ENCODE measurements around the gene THOC6.

THOC6 gene

DNA sequence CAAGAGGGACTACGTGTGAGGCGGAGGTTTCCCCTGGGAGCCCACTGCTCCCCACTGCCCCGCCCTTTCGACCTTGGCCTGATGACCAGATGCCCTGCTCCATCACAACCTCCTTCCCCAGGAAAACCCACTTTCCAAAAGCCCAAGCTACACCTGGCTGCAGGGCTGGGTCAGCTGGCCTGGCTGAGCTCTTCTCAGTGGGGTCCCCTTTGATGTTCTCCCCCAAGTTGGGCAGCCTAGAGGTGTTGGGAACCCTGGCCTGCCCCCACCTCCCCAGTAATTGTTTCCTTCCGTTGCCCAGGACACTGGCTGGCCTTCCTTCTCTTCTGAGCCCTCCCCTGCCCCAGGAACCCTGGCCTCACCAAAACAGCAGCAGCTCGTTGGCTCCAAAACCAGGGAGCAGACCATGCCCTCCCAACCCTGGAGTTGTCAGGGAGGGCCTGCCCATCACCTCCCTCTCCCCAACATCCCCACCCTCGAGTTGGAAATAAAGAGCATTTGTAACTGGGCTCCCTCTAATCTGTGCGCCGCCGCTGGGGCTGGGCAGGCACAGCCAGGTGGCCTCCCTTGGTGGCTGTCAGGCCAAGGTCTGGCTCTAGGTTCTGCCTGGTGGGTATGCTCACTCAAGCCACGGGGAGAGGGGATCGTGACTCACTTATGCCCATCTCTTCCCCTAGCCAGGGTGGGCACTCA, 9.7 kb upstream of the THOC6 start:
- DNase-seq = no peak
- Mint-ChIP-seq H3K36me3 (ENCODE audit: low read depth) (no peaks in the 10 kb centered on the region), H3K4me3 (no peak overlapping the region), H3K4me1 (peaks cover 40% of the 10 kb centered on the region), H3K27me3 (ENCODE audit: low read depth, poor library complexity) (peaks cover 43% of the 10 kb centered on the region), H3K9me3 (no peaks in the 10 kb centered on the region), H3K27ac (no peak overlapping the region)
- TF ChIP-seq, protein P1, sequence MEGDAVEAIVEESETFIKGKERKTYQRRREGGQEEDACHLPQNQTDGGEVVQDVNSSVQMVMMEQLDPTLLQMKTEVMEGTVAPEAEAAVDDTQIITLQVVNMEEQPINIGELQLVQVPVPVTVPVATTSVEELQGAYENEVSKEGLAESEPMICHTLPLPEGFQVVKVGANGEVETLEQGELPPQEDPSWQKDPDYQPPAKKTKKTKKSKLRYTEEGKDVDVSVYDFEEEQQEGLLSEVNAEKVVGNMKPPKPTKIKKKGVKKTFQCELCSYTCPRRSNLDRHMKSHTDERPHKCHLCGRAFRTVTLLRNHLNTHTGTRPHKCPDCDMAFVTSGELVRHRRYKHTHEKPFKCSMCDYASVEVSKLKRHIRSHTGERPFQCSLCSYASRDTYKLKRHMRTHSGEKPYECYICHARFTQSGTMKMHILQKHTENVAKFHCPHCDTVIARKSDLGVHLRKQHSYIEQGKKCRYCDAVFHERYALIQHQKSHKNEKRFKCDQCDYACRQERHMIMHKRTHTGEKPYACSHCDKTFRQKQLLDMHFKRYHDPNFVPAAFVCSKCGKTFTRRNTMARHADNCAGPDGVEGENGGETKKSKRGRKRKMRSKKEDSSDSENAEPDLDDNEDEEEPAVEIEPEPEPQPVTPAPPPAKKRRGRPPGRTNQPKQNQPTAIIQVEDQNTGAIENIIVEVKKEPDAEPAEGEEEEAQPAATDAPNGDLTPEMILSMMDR (IDR thresholded peaks at IDR 0.05) = no peak

DNA sequence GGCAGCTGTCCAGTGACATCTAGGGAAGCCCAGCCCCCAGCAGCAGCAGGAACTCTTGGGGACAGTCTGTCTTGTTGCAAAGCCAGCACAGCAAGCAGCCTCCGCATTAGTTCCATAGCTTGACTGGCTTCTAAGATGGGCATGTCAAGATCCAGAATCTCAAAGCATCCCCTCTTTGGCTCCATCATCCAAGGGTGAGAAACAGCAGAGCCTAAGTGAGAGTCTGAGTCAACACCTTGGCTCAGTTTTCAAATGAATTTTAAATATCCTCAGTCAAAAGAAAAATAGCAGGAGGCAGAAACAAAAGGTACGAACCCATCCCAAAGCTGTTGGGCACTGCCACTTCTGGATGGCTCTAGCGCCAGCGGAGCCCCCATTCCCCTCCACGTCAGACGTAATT, 8.9 kb upstream of the THOC6 start:
- TF ChIP-seq, protein P1 (IDR thresholded peaks at IDR 0.05) = no peak
- DNase-seq = no peak
- H3K27ac Mint-ChIP-seq = no peak overlapping the region
- H3K36me3 Mint-ChIP-seq (ENCODE audit: low read depth) = no peaks in the 10 kb centered on the region
- peaks cover 36% of the 10 kb centered on the region for H3K4me1 Mint-ChIP-seq
- peaks cover 43% of the 10 kb centered on the region for H3K27me3 Mint-ChIP-seq (ENCODE audit: low read depth, poor library complexity)
- no peak overlapping the region for H3K4me3 Mint-ChIP-seq
- no peaks in the 10 kb centered on the region for H3K9me3 Mint-ChIP-seq

DNA sequence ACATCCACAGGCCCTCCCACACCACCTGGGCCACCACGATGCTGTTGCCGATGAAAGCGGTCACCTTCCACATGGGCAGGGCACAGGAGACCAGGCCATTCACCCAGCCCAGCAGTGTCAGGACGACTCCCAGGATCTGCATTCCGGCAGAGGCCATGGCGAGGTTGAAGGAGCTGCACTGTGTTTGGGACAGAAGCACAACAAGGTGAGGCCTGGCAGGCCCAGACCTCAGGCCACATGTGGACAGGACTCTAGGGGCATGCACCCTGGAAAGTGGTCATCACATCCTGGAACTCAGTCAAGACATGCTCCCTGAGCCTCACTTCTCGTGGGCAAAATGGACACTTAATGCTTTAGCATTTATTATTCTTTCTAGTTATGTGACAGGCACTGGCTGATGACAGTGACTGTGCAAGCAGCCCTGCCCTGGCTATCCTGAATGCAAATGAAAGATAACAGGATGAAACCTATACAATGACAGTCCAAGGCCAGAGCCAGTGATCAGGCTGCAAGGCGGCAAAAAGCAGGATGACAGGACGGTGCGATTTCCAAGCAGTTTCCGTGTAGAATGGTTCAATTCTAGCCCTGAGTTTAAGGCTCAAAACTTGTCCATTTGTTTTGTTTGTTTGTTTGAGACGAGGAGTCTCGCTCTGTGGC, 7.8 kb upstream of the THOC6 start:
- Mint-ChIP-seq H3K27ac (no peak overlapping the region), H3K4me1 (peaks cover 38% of the 10 kb centered on the region), H3K27me3 (ENCODE audit: low read depth, poor library complexity) (peaks cover 43% of the 10 kb centered on the region), H3K36me3 (ENCODE audit: low read depth) (no peaks in the 10 kb centered on the region), H3K9me3 (no peaks in the 10 kb centered on the region), H3K4me3 (peak overlapping the region; percentile 55)
- DNase-seq = no peak
- TF ChIP-seq, protein P1 (IDR thresholded peaks at IDR 0.05) = no peak

DNA sequence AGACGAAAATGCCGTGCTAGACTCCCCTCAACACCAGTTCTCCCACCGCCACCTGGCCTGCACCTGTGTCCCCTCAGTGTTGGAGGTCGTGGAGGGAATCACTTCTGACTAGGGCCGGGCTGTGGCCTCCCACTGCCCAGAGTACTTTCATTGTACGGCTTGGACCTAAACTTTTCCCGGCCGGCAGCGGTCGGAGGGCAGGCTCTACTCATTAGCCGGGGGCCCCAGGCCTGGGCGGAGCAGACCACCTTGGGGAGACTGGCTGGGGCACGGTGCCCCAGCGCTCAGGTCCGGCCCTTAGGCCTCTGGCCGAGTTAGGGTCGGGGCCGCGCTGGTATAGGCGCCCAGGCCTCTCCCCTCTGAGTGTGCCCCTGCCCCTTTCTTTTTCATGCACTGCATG, 6.5 kb upstream of the THOC6 start:
- H3K36me3 Mint-ChIP-seq (ENCODE audit: low read depth) = no peaks in the 10 kb centered on the region
- H3K27me3 Mint-ChIP-seq (ENCODE audit: low read depth, poor library complexity) = peaks cover 33% of the 10 kb centered on the region
- no peak for DNase-seq
- no peaks in the 10 kb centered on the region for H3K9me3 Mint-ChIP-seq
- TF ChIP-seq, protein P1 (IDR thresholded peaks at IDR 0.05) = no peak
- peaks cover 47% of the 10 kb centered on the region for H3K4me1 Mint-ChIP-seq
- H3K27ac Mint-ChIP-seq = no peak overlapping the region
- H3K4me3 Mint-ChIP-seq = peak overlapping the region; percentile 71

DNA sequence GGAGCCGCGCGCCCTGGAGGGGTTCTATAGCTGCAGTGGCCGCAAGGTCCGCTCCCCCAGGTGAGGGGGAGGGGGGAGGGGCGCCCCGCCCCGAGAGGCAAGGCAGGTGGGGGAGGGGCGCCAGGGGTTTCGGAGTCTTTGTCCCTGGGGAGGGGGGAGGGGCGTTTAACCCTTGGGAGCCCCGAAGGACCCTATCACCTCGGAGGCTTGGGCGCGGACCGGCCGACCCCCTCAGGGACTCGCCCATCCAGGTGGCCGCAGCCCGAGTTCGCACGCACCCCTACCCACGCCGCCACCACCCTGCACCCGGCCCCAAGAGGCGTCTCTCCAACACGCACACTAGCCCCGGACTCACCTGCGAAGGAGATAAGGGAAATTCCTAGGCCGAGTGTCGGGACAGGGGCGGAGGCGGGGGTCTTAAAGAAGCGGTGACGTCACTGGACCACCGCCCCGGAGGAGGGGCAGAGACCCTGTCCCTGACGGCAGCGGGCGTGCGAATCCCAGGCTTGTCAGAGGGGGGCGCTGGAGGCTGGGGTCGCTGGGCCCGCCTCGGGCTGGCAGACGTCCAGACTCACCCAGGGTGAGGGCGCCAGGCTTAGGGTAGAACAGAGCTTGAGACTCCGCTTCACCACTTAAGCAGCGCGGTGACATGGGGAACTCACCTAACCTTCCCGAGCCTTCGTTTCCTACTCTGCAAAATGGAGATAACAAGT, 5.9 kb upstream of the THOC6 start, which contains the start of gene CLDN6:
Gene CLDN6 (minus strand): TSS at position 390 of the 713 bp plus-strand sequence. CDS start 2,162 bp downstream, outside the sequence.
- no peaks in the 10 kb centered on the region for H3K36me3 Mint-ChIP-seq (ENCODE audit: low read depth)
- H3K9me3 Mint-ChIP-seq = no peaks in the 10 kb centered on the region
- TF ChIP-seq, protein P1 (IDR thresholded peaks at IDR 0.05) = peak; percentile 66
- H3K27ac Mint-ChIP-seq = no peak within 1 kb of the TSS
- H3K27me3 Mint-ChIP-seq (ENCODE audit: low read depth, poor library complexity) = peaks cover 27% of the 10 kb centered on the region
- DNase-seq = peak; percentile 85
- H3K4me1 Mint-ChIP-seq = peaks cover 47% of the 10 kb centered on the region
- H3K4me3 Mint-ChIP-seq = peak within 1 kb of the TSS; percentile 86
